Dedifferentiated amniotic fluid mesenchymal stem cell (primary cell): ENCODE measurements around the gene BFSP2.

Experiments
- DNase-seq: peaks from one replicate; pipeline ENCODE4 v3.0.0-alpha.2; 2016; ENCODE audit errors: extremely low spot score

The BFSP2 gene, protein sequence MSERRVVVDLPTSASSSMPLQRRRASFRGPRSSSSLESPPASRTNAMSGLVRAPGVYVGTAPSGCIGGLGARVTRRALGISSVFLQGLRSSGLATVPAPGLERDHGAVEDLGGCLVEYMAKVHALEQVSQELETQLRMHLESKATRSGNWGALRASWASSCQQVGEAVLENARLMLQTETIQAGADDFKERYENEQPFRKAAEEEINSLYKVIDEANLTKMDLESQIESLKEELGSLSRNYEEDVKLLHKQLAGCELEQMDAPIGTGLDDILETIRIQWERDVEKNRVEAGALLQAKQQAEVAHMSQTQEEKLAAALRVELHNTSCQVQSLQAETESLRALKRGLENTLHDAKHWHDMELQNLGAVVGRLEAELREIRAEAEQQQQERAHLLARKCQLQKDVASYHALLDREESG

GRCh38 chr3:133400006-133400515, at the start of gene BFSP2:
TSS of gene BFSP2 (plus strand) at chr3:133400056. CDS start at chr3:133400084, 28 bp downstream.
- no peak for DNase-seq

DNA sequence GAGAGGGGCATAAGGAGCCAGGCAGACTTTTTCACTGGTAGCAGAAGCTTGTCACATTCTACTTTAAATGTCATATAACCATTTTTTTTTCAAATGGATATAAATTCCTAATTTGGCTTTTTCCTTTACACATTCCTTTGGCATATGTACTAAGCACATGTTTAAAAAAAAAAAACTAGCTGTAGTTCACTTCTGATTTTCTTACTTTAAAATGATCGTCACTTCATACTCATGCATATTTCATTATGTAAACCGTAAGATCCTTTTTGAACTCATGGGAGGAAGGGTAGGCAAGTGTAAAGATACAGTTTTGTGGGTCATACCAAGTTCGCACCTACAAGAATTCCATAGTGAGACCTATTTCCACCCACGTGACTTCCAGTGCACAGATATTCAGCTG, 45.1 kb upstream of the BFSP2 start:
- DNase-seq, result no peak

DNA sequence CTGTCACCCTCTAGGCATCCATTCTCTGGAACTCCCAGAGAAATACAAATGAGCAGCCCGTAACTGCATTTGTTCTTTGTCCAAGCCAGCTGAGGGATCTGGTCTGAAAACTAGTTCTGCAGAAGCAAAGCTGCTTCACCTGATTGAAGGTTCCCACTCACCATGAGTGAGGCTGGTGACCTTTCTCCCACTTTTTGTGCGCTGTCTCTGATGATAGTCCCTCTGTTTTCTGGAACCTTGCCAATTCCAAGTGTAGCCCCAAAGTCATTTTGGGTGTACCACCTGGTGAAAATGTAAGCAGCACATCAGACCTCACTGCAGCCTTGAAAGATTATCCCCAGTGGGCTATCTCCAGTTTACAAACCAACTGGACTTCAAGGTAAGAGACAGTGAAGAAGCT, 39.4 kb upstream of the BFSP2 start:
- DNase-seq, result no peak

DNA sequence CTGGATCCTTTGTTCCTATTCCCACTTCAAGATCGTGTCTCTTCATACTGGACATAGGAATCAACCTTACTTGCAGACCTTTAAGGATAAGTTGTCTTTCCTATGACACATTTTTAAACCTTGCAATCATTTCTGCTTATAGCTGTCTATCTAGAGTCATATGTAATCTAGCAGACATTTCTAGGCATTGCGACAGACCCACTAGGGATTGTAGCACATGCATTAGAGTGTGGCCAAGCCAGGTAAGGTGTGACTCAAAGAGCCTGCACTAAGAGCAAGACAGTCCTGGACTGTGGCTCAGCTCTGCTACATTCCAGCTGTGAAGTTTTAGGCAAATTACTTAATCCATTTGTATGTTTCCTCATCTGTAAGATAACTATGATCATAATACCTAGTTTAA, 38.8 kb upstream of the BFSP2 start:
- DNase-seq, result no peak

- DNase-seq, result no peak
Measured at GRCh38 chr3:133361435-133361834, 38.4 kb upstream of the BFSP2 start.

- DNase-seq, result no peak
Measured at GRCh38 chr3:133362539-133362938, 37.3 kb upstream of the BFSP2 start.

DNA sequence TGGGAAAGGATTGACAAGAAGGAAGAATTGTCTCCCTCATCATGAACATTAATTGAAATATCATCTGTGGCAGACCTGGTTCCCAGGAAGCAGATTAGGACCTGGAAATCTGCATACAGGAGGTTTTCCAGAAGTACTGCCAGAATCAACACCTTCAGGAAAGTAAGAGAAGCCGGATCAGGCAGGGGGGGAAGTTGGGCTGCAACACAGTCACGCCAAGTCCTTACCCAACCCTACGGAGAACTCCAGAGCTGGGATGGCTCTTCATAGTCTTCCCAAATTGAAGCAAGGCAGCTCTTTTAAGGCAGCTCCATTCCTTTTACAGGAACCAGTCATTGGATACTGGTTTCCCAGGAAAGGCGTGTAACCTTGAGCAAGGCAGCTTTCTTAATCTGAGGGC, 35.2 kb upstream of the BFSP2 start:
- no peak for DNase-seq

DNA sequence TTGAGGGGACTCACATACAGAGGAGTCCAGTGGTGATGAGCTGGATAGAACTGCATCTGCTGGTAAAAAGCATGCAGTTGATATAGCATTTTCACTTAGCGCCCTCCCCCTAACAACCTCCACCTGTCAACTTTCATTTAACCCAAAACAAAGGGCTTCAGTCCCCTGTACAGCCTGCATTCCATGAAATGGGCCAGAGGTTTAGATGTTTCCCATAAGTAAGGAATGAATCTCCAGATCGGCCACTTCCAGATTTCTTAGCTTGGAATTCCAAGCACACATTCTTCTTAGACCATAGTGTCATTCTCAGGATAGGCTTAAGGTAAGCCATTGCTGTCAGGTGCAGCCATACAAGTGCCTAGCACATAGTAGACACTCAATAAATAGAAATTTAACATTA, 32.9 kb upstream of the BFSP2 start:
- no peak for DNase-seq

GRCh38 chr3:133367403-133367802, 32.5 kb upstream of the BFSP2 start:
- no peak for DNase-seq

GRCh38 chr3:133367956-133368355, 31.9 kb upstream of the BFSP2 start:
- no peak for DNase-seq

- no peak for DNase-seq
Measured at GRCh38 chr3:133368371-133369067, 31.3 kb upstream of the BFSP2 start.

DNA sequence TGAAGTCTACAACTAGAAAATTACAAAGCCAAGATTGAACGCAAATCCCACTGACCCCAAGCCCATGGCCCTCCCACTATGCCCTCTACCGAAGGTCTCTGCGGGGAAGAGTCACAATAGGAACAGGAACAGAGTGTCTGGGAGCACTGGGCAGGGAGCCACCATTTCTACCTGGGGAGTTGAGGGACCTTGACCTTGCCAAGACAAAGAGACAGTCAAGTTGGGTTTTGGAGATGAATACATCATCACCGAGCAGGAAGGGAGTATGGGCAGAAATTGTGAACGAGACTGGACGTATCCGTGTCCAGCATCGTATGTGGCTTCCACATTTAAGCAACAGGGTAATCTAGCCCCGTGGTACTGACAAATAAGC, 30.8 kb upstream of the BFSP2 start:
- DNase-seq, result no peak

- no peak for DNase-seq
Measured at GRCh38 chr3:133371181-133371580, 28.7 kb upstream of the BFSP2 start.

GRCh38 chr3:133371676-133372075, 28.2 kb upstream of the BFSP2 start:
- no peak for DNase-seq

- DNase-seq, result no peak
Measured at GRCh38 chr3:133374708-133375402, 25.0 kb upstream of the BFSP2 start.

GRCh38 chr3:133375403-133375745, 24.5 kb upstream of the BFSP2 start:
- DNase-seq, result no peak

- DNase-seq, result no peak
Measured at GRCh38 chr3:133376810-133377209, 23.0 kb upstream of the BFSP2 start.

GRCh38 chr3:133377396-133377795, 22.5 kb upstream of the BFSP2 start:
- DNase-seq, result no peak

DNA sequence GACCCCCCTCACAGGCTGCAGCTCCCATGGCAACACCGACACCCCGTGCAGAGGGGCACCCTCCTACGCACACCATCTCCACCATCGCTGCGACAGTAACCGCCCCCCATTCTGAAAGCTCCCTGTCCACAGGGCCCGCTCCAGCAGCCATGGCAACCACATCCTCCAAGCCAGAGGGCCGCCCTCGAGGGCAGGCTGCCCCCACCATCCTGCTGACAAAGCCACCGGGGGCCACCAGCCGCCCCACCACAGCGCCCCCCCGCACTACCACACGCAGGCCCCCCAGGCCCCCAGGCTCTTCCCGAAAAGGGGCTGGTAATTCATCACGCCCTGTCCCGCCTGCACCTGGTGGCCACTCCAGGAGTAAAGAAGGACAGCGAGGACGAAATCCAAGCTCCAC, 19.9 kb upstream of the BFSP2 start:
- DNase-seq, result no peak

DNA sequence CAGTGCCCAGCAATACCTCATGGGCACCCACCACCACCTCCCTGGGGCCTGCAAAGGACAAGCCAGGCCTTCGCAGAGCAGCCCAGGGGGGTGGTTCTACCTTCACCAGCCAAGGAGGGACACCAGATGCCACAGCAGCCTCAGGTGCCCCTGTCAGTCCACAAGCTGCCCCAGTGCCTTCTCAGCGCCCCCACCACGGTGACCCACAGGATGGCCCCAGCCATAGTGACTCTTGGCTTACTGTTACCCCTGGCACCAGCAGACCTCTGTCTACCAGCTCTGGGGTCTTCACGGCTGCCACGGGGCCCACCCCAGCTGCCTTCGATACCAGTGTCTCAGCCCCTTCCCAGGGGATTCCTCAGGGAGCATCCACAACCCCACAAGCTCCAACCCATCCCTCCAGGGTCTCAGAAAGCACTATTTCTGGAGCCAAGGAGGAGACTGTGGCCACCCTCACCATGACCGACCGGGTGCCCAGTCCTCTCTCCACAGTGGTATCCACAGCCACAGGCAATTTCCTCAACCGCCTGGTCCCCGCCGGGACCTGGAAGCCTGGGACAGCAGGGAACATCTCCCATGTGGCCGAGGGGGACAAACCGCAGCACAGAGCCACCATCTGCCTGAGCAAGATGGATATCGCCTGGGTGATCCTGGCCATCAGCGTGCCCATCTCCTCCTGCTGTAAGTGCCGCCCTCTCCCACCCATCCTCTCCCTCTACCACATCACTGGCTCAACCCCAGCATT, 19.2 kb upstream of the BFSP2 start:
- no peak for DNase-seq

- no peak for DNase-seq
Measured at GRCh38 chr3:133381346-133382109, 18.3 kb upstream of the BFSP2 start.
